Measurements from ENCODE around the gene RASA3. TPM values are rescaled to one million over a fixed set of nuclear protein-coding genes. Genes with fewer than 3 reads are reported as not detected.

Gene RASA3
- total RNA-seq, 1 donor from 2014 or later: 41.1 TPM

DNA sequence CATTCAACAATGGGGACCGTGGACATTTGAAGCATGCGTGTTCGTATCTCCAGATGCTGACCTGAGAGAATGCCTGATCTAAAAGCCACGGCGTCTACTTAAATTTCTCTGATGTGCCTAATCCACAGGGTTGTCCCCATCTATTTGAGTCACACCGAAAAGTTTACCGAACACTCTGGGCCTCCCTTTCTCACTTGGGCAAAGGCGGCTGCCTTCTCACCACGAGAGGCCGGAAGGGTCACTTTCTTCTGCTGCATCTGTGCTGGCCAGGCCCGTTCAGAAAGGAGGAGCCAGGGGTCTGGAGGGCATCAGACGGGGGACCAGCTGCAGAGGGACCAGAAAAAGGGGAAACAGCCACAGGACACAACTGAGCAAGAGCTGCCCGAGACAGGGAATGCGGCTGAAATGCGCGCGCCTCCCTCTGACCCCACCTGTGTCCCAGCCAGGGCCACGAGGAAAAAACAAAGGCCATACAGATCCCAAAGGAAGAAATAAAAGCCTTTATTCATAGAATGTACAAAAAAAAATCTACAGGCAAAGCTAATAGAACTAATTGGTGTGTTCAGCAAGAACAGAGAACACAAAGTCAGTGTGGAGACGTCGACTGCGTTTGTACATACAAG, 87.2 kb downstream of the RASA3 start:
- TF ChIP-seq, protein P1, sequence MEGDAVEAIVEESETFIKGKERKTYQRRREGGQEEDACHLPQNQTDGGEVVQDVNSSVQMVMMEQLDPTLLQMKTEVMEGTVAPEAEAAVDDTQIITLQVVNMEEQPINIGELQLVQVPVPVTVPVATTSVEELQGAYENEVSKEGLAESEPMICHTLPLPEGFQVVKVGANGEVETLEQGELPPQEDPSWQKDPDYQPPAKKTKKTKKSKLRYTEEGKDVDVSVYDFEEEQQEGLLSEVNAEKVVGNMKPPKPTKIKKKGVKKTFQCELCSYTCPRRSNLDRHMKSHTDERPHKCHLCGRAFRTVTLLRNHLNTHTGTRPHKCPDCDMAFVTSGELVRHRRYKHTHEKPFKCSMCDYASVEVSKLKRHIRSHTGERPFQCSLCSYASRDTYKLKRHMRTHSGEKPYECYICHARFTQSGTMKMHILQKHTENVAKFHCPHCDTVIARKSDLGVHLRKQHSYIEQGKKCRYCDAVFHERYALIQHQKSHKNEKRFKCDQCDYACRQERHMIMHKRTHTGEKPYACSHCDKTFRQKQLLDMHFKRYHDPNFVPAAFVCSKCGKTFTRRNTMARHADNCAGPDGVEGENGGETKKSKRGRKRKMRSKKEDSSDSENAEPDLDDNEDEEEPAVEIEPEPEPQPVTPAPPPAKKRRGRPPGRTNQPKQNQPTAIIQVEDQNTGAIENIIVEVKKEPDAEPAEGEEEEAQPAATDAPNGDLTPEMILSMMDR (IDR thresholded peaks at IDR 0.05; ENCODE audit: insufficient read depth, low read depth, low read length): no peak
- TF ChIP-seq EZH2 (IDR thresholded peaks at IDR 0.05; ENCODE audit: insufficient read depth, low read length): no peak
- peaks cover 15% of the 10 kb centered on the region for H3K36me3 Mint-ChIP-seq (ENCODE audit: low read depth, unreplicated experiment)
- H3K36me3 ChIP-seq (ENCODE audit: insufficient read depth, low read length): no peaks in the 10 kb centered on the region
- peaks cover 9% of the 10 kb centered on the region for H3K4me1 ChIP-seq (ENCODE audit: insufficient read depth, low read length)
- no peaks in the 10 kb centered on the region for H3K27me3 ChIP-seq (ENCODE audit: insufficient read depth, low read length)
- peak overlapping the region; percentile 85 for H3K27ac Mint-ChIP-seq (ENCODE audit: unreplicated experiment)
- FAIRE-seq (no peak), DNase-seq (ENCODE audit: low read depth) (no peak)
- peaks cover 69% of the 10 kb centered on the region for H4K20me1 ChIP-seq (ENCODE audit: insufficient read depth, low read length)
- no peaks in the 10 kb centered on the region for H3K27me3 Mint-ChIP-seq (ENCODE audit: low read depth, unreplicated experiment)
- no peak overlapping the region for H3K4me3 ChIP-seq (ENCODE audit: insufficient read depth, low read depth, low read length)
- H3K4me3 Mint-ChIP-seq (ENCODE audit: unreplicated experiment): no peak overlapping the region
- H3K9me3 ChIP-seq (ENCODE audit: insufficient read depth, low read depth, low read length): no peaks in the 10 kb centered on the region
- no peaks in the 10 kb centered on the region for H3K9me3 Mint-ChIP-seq (ENCODE audit: unreplicated experiment)
- H3K27ac ChIP-seq (ENCODE audit: low read depth, low read length): no peak overlapping the region
- H3K79me2 ChIP-seq (ENCODE audit: insufficient read depth, low read length): peaks cover 86% of the 10 kb centered on the region
- peaks cover 19% of the 10 kb centered on the region for H3K4me1 Mint-ChIP-seq (ENCODE audit: low read depth, unreplicated experiment)
- no peak overlapping the region for H3K9ac ChIP-seq (ENCODE audit: low read length)
- no peak overlapping the region for H2AFZ ChIP-seq (ENCODE audit: low read depth, low read length)
- no peak overlapping the region for H3K4me2 ChIP-seq (ENCODE audit: low read length)

DNA sequence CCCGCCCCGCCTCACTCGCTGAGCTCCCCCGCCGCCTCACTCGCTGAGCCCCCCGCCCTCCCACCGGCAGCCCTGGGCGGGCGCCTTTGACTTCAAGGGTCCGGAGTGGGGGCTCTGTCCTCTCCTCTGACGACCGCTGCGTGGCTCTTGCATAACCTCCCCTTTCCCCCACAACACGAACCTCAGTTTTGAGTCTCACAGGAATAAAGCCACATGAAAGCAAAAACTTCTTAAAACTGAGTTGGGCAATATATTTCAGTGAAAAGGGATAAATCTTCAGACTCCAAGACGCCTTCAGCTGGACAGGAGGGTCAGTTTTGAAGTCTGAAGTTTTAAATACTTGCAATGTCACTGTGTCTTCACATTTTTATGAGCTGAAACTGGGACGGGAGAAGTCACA, 87.9 kb downstream of the RASA3 start:
- Mint-ChIP-seq H3K4me1 (ENCODE audit: low read depth, unreplicated experiment) (peaks cover 19% of the 10 kb centered on the region), H3K27ac (ENCODE audit: unreplicated experiment) (peak overlapping the region; percentile 85), H3K27me3 (ENCODE audit: low read depth, unreplicated experiment) (no peaks in the 10 kb centered on the region), H3K9me3 (ENCODE audit: unreplicated experiment) (no peaks in the 10 kb centered on the region), H3K4me3 (ENCODE audit: unreplicated experiment) (no peak overlapping the region), H3K36me3 (ENCODE audit: low read depth, unreplicated experiment) (peaks cover 15% of the 10 kb centered on the region)
- Histone ChIP-seq H3K4me1 (ENCODE audit: insufficient read depth, low read length) (peaks cover 9% of the 10 kb centered on the region), H3K27ac (ENCODE audit: low read depth, low read length) (no peak overlapping the region), H4K20me1 (ENCODE audit: insufficient read depth, low read length) (peaks cover 68% of the 10 kb centered on the region), H3K4me3 (ENCODE audit: insufficient read depth, low read depth, low read length) (no peak overlapping the region), H3K79me2 (ENCODE audit: insufficient read depth, low read length) (peaks cover 86% of the 10 kb centered on the region), H3K9me3 (ENCODE audit: insufficient read depth, low read depth, low read length) (no peaks in the 10 kb centered on the region), H3K27me3 (ENCODE audit: insufficient read depth, low read length) (no peaks in the 10 kb centered on the region), H3K9ac (ENCODE audit: low read length) (no peak overlapping the region), H3K4me2 (ENCODE audit: low read length) (no peak overlapping the region), H2AFZ (ENCODE audit: low read depth, low read length) (no peak overlapping the region), H3K36me3 (ENCODE audit: insufficient read depth, low read length) (no peaks in the 10 kb centered on the region)
- TF ChIP-seq, protein P1 (IDR thresholded peaks at IDR 0.05; ENCODE audit: insufficient read depth, low read depth, low read length): no peak
- TF ChIP-seq EZH2 (IDR thresholded peaks at IDR 0.05; ENCODE audit: insufficient read depth, low read length): no peak
- peak; percentile 56 for DNase-seq (ENCODE audit: low read depth)
- FAIRE-seq: no peak

DNA sequence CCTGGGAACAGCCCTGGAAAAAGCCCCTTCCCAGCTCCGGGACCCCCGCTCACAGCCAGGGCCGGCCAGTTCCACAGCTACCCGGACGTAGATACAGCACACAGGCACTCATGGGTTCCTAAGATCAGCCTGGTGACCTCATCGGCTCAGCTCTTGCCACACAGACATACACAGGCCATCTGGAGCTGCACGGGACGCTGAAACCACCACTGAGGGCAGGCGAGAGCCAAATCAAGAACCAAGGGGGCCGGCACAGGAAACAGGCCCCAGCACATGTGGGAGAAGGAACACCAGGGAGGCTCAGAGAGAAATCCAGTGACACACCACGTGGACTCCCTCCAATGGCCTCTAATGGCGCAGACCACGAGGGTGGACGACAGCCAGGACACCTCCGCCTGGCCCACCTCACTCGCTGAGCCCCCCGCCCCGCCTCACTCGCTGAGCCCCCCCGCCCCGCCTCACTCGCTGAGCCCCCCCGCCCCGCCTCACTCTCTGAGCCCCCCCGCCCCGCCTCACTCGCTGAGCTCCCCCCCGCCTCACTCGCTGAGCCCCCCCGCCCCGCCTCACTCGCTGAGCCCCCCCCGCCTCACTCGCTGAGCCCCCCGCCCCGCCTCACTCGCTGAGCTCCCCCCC, 88.9 kb downstream of the RASA3 start:
- H3K79me2 ChIP-seq (ENCODE audit: insufficient read depth, low read length): peaks cover 86% of the 10 kb centered on the region
- H3K27me3 ChIP-seq (ENCODE audit: insufficient read depth, low read length): no peaks in the 10 kb centered on the region
- H3K27ac ChIP-seq (ENCODE audit: low read depth, low read length): peak overlapping the region; percentile 12
- no peak overlapping the region for H3K4me3 ChIP-seq (ENCODE audit: insufficient read depth, low read depth, low read length)
- no peaks in the 10 kb centered on the region for H3K36me3 ChIP-seq (ENCODE audit: insufficient read depth, low read length)
- no peak for TF ChIP-seq EZH2 (IDR thresholded peaks at IDR 0.05; ENCODE audit: insufficient read depth, low read length)
- TF ChIP-seq, protein P1 (IDR thresholded peaks at IDR 0.05; ENCODE audit: insufficient read depth, low read depth, low read length): no peak
- Mint-ChIP-seq H3K27ac (ENCODE audit: unreplicated experiment) (peak overlapping the region; percentile 62), H3K4me3 (ENCODE audit: unreplicated experiment) (peak overlapping the region; percentile 34), H3K9me3 (ENCODE audit: unreplicated experiment) (no peaks in the 10 kb centered on the region), H3K4me1 (ENCODE audit: low read depth, unreplicated experiment) (peaks cover 19% of the 10 kb centered on the region), H3K27me3 (ENCODE audit: low read depth, unreplicated experiment) (no peaks in the 10 kb centered on the region), H3K36me3 (ENCODE audit: low read depth, unreplicated experiment) (peaks cover 11% of the 10 kb centered on the region)
- no peaks in the 10 kb centered on the region for H3K9me3 ChIP-seq (ENCODE audit: insufficient read depth, low read depth, low read length)
- H2AFZ ChIP-seq (ENCODE audit: low read depth, low read length): no peak overlapping the region
- FAIRE-seq (no peak), DNase-seq (ENCODE audit: low read depth) (peak; percentile 86)
- no peak overlapping the region for H3K9ac ChIP-seq (ENCODE audit: low read length)
- peaks cover 9% of the 10 kb centered on the region for H3K4me1 ChIP-seq (ENCODE audit: insufficient read depth, low read length)
- H3K4me2 ChIP-seq (ENCODE audit: low read length): no peak overlapping the region
- peaks cover 71% of the 10 kb centered on the region for H4K20me1 ChIP-seq (ENCODE audit: insufficient read depth, low read length)

Measured in astrocyte (in vitro differentiated cells and primary cell).